GM18526 (cell line): Measurements from ENCODE around the gene RNF26.

Experiments
- POLR2A ChIP-seq: IDR thresholded peaks from 3 replicates; pipeline ENCODE4 v1.6.1; 2011; ENCODE audit not compliant: insufficient read length; ENCODE audit errors: extremely low read depth

Gene RNF26

DNA sequence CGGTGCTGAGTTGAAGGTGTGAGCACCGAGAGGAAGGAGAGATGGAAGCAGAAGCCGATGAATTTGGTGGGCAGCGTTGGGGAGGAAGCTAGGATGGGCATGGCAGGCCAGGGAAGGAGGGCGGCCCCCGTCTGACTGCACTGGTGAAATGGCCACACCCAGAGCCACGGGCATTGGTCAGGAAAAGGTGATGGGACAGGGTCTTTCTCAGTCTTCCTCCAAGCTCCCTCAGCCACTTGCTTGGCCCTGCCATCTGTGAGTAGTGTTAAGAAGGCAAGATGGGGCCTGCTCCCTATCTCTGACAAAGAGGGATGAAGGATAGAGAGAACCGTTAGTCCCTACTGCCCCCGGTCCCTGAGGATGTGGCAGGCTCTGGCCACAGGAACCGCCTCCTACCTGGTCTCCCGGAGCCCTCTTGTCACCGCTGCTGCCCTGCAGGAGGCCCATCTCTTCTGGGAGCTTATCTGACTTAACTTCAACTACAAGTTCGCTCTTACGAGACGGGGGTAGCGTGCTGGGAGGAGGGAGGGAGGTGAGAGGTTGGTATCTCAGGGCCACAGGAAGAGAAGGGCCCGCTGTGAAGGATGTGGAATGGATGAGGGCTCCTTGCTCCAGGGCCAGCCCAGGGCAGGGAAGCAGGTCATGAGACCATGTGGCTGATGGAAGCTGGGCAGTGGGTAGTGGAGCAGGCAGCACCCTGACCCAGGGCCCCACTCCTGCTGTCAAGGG is 24.2 kb upstream of the RNF26 start:
- TF ChIP-seq POLR2A: no peak

DNA sequence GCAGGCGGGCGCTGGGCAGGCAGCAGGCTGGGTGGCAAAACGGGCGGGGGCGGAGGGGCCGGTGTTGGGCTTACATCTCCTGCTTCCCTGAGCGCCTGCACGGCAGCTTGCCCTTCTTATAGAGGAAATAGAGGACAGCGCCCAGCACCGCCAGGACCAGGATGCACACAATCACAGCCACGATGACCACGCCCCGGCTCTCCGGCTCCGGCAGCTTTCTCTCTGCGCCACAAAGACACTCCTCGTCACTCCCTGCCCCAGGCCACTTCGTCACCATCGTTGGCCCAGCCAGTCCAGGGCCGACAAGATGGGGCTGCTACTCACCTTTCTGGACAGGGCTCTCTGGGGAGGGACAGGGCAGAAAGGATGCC is 23.7 kb upstream of the RNF26 start:
- no peak for TF ChIP-seq POLR2A

DNA sequence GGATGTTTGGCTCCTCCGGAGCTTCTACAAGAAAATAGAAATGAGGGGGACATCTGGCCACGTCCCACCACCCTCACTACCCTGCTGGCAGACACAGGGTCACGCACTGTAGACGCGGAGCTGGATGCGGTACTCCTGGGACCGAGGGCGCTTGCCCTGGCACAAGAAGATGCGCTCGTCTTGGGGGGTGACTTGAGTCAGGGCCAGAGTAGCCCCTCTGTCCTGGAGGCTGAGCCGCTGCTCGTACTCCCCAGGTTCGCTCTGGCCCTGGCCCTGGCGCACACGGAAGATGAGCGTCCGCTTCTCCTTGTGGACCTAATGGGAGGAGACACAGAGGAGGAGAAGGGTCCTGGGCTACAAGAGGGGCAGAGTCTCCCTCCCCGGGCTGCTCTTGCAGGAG is 19.6 kb upstream of the RNF26 start:
- TF ChIP-seq POLR2A: no peak

DNA sequence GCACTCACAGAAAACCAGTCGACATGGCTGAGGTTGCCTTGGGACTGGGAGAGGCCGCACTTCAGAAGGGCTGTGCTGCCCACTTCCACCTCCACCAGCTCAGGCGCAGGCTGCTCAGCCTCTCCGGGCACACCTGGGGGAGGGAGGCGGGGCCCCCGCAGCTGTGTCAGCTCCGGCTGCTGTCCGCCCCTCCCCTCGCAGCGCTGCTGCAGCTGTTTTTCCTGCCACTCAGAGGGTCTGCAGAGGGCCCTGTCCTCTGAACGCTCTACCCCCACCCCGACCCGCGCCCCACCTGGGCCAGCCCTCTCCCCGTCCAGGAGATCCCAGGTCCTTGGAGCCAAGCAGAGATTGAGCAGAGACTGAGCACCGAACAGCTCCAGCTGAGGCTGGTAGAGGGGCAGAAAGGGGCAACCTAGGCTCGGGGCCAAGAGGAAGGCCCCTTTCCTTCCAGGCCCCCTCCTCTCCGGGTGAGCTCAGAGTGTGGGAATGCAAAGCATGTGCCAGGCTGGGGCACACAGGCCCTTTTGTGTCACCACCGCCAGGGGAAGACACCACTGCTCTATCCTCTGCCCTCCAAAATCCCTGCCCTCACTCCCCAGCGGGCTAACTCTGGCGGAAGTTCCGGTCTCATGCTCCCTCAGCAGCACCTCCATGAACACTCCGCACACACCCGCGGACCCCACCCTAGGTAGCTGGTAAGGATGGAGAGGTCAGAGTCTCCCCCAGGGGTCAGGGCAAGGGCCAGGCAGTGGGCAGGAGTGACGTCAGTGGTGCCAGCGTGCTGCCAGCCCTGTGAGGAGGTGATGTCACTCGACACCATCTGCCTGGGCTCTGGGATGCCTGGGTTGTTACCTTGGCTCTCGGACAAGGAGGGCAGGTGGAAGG is 19.0 kb upstream of the RNF26 start:
- no peak for TF ChIP-seq POLR2A

DNA sequence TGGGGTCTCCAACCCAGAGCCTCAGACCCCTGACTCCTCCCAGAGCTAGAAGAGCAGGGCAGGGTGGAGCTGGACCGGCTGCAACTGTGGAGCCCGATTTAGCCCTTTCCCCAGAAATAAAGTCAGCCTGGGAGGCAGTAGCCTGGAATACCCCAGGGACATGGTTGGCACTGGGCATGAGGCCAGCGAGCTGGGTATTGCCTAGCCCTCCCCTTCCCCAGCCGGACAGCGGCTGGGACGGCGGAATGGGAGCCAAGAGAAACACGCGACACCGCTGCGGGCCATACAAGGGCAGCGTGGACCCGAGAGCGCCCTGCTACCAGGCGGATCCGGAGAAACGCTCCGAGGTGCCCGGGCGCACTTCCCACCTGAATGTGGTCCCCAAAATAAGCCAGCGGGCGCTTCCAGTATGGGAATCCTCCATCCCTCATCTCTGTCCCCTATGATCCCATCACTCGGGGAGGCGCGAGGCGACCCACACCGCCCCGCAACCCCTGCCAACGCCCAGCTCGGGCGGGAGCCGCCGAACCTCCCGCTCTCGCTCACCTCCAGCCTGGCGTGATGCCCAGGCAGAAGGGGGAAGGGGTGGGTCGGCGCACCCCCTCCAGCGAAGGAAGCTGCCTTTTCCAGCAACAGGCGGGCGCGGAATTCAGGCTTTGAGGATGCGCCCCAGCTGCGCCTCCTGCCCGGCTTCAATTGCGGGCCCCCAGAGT is 18.2 kb upstream of the RNF26 start:
- TF ChIP-seq POLR2A: no peak

DNA sequence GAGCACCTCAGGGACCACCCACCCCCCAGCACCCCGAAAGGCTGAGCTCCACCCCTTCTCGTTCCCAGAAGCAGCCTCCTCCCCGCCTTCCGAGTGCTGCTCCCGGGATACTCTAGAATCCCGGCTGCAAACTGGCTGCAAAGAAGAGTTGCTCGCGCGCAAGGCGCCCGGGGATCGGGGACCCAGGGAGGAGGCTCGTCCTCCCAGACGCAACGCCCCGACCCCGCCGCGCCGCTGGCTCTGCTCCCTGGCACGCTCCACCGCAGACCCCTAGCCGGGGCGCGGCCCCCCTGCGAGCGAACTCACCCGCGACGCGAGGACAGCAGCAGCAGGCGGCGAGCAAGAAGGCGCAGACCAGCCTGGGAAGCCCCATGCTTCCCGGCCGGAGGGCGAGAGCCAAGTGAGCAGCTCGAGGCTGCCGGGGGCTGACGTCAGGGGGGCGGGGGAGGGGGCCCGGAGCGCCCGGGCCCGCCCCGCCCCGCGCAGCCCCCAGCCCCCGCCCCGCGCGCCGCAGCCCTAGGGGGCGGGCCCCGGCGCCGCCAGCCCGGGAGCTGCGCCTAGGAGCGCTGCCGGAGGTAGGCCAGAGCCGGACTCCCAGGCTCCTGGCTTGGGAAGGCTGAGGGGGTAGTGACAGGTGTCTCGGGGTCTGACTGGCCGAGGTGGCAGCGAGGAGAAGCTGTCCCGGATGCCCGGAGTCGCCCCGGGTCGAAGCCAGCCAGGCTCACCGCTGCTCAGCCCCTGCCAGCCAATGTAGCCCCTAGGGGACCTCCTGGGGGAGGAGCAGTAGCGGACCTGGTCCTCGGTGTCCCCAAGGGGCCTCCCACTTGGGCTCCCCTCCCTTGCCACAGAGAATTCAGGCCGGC is 17.4 kb upstream of the RNF26 start, which contains the start of gene MCAM:
Gene MCAM (minus strand): TSS at position 402 of the 863 bp plus-strand sequence. CDS start 29 bp downstream, at position 373.
- TF ChIP-seq POLR2A: no peak

DNA sequence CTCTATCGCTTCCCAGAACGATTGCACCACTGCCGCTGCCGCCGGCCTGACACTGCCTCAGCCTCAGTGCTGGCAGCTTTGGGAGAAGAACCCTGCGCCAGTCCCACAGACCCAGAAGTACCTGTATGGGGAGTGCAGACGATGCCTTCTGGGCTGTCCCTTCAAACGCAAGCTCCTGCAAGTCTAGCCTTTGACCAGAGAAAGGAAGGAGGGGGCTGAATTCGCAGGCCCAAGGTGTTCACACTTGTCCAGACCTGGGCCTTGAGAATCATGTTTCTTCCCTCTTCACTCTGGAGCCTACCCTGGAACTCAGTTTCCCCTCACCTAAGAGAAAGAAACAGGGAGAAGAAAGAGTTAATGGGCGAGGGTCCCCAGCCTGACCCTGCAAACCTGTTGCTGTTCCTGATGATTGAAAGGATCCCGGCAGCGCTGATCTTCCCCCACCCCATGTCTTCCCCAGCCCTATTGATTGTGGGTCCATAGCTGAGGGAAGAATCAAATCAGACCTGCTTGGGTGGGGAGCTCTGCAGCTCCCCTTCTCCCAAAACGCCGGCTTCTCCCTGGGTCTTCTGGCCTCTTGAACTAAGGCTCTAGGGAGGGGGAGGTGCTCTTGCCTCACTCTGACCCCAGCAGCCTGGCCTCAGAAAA is 16.6 kb upstream of the RNF26 start:
- no peak for TF ChIP-seq POLR2A

DNA sequence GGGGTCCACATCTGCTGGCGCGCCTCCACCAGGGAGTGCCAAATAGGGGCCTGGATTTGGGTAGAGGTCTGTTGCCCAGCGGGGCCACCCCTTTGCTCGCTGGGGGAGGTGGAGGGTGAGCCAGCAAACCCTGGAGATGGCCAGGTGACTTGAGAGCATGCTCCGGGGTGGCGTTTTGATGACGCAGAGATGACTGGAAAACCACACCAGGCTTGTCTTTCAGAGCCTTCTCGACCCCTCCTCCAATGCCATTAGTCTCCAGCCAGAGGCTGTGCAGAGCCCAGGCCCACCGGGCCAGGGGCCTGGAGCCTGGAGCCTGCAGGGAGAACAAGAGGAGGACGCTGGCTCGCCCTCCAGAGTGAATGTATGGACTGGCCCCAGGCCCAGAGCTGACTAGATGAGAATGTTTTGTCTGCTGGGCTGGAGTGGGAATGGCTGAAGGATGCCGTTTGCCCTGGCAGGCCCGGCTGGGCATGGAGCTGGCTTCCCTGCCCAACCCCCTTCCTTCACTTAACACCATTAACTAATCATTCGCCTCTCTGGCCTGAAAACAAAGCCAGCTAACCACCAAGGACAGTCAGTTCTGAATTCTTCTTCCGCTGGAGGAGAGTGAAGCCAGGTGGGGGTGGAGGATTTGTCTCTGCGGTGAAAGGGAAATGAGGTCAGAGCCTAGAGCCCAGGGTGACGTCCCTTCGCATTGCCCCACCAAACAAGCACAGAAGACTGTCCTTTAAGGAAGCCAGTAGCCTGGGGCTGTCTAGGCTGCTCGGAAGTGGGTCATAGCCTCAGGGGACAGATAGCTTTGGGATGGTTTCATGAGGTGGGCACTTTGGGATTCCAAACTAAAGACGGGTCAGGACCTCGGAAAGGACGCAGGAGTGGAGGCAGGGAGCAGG is 15.8 kb upstream of the RNF26 start:
- TF ChIP-seq POLR2A: no peak

DNA sequence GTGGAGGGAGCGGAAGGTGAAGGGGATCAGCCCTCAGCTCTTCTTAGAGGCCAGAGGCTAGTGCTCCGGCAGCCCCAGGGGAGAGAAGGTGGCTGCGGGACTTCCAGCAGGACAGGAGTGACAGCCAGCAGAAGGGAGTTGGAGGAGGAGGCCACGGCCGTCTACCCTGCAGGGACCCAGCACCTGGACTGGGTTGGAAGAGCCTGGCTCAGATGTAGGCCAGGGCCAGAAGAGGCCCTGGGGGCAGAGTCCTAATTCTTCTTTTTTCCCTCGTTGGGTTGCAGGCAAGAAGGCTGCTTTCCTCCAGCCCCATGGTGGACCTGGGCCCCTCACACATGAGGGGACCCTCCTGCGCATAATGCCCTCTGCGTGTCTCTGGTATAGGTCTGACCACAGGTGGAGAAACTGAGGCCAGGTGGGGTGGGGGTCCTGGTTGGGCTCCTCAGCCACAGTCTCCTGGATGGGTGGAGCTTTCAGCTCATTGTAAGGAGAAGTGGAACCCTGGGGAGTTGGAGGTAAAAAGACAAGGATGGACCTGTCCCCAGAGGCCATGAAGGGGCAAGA is 15.1 kb upstream of the RNF26 start:
- no peak for TF ChIP-seq POLR2A

DNA sequence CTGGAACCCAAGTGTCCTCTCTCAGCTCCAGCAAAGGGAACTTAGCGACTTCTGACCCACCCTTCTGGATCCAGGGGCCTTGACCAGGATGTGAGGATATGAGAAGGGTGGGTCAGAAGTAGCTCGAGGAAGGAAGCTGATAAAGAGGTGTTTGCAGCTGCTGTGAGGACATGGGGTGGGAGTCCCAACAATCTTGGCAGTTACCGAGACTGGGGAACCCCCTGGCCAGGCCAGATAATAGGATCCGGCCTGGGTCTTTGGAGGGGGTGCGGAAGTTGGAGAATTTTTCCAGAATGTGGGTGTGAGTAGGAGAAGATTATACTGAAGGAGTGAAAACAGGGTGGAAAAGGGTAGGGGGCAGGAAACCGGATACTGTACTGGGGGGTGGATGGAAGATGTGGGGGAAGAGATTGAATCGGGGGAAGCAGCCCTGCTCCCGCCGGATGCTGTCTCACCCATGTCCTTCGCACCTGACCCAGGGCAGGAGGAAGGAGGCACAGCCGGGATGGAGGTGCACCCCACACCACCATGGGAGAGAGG is 14.6 kb upstream of the RNF26 start:
- TF ChIP-seq POLR2A: no peak

DNA sequence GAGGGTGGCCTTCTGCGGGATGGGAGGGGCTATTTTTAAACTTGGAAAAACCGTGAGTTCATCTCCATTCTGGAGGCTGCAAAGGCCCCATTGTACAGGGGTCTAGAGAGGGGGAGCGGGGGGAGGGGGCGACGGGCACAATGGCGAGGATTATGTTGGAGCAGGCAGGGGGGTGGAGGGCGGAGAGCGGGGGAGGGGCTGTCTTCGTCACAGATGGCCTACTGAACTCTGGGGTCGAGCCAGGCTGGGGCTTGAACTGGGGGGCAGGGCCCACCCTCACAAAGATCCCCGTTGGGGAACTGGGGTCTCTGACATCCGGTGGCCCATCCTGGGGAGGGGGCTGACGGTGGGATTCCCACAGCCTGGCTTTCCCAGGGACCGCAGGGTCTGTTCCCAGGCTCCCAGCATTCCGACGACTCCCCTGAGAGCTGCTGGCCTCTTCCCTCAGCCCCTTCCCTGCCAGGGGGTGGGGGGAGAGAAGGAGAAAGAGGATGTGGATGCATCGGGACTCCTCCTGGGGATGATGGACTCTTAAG is 14.0 kb upstream of the RNF26 start:
- TF ChIP-seq POLR2A: no peak

DNA sequence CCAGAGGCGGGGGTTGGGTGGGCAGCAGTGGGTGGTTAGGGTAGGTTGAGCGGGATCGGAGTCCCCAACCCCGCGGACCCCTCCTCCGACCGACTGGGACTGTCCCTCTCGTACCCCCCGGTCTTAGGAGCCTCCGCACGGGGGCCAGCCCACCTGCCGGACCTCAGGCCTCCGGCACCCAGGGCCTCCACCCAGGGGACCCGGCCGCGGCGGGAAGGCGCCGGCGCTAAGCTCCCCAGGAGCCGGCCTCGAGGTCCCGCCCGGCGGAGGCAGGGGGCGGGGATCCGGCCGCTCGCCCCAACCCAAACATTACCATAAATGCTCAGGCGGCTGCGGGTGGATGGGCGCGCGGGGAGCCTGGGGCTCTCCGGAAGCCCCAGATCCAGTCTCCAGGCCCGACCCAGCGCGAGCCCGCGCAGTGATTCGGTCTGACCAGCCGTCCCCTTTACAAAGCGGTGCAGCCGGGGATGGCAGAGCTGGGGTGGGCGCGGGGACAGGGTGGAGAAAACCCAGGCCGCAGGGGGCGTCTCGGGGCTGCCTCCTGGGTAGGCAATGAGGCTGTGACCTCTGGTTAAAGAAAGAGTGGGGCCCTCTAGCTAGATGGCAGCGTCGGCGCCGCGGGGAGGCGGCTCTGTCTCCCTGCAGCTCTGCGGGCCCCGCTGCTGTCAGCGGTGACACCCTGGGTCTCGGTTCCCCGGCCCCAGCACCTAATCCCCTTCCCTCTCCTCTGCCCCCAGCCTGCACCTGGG is 13.4 kb upstream of the RNF26 start:
- TF ChIP-seq POLR2A: peak; percentile 44
